Measurements from ENCODE around the gene KRTAP20-3.

The KRTAP20-3 gene

GRCh38 chr21:30642564-30642963 is at the start of gene KRTAP20-3:
Gene KRTAP20-3 (plus strand): TSS chr21:30642864.
- DNase-seq (ENCODE audit: insufficient read length, low spot score): no peak
- TF ChIP-seq POLR2A (IDR thresholded peaks at IDR 0.05; ENCODE audit: low read depth, low read length): no peak
- no peak for FAIRE-seq

DNA sequence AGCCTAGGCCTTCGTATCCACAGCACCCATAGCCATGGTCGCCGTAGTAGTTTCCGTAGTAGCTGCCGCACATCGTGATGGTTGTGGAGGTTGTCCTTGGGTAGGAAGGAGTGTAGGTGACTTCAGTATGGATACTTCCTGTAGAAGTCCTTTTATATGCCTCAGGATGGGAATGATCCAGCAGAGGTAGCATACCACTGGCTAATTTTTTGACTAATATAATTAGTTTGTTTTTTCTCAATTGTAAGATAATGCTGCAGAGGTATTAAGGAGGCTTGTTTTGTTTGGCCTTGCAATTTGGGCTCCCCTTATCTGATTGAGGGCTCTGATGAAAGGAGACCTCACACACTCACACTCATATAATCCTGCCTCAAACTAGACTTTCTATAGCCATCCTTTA is 43.9 kb upstream of the KRTAP20-3 start, which contains the start of gene KRTAP6-2:
Gene KRTAP6-2 (minus strand): TSS at position 101 of the 400 bp plus-strand sequence. CDS start 28 bp downstream, at position 73.
- no peak for TF ChIP-seq POLR2A (IDR thresholded peaks at IDR 0.05; ENCODE audit: low read depth, low read length)
- DNase-seq (ENCODE audit: insufficient read length, low spot score) (no peak), FAIRE-seq (no peak)

DNA sequence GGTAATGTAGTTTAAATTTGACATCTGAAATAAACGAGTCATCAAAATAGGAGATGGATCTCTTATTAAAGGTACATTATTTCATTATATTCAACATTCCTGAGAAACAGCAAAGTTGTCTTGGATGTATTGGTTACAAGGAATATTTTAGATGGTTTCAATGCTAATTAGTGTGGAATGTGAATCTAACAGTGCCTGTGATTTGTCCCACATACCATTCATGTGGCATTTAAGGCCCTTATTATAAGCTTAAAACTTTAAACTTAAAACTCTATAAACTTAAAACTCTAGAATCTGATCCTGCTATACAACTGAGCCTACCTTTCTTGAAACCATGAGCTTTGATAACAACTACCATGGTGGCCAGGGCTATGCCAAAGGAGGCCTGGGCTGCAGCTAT is 41.9 kb upstream of the KRTAP20-3 start, which contains the start of gene KRTAP22-1:
Gene KRTAP22-1 (plus strand): TSS at position 301 of the 400 bp plus-strand sequence.
- FAIRE-seq: no peak
- DNase-seq (ENCODE audit: insufficient read length, low spot score): no peak
- TF ChIP-seq POLR2A (IDR thresholded peaks at IDR 0.05; ENCODE audit: low read depth, low read length): no peak

DNA sequence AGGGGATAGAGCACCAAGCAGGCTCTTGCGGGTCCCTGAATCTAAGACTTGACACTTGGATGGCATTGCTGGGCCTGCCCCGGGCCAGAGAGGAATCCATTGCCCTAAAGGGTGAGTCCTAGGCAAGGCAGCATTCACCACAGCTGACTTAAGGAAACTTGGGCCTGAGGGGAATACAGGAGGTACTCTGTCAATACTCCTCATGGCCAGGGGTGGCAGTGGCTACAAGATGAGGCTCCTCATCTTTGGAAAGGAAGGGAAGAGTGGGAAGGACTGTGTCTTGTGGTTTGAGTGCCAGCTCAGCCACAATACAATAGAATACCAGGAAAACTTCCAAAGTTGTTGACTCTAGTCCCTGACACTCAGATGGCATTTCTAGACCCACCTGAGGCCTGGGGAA is 36.7 kb upstream of the KRTAP20-3 start:
- TF ChIP-seq POLR2A (IDR thresholded peaks at IDR 0.05; ENCODE audit: low read depth, low read length): no peak
- no peak for FAIRE-seq
- no peak for DNase-seq (ENCODE audit: insufficient read length, low spot score)

DNA sequence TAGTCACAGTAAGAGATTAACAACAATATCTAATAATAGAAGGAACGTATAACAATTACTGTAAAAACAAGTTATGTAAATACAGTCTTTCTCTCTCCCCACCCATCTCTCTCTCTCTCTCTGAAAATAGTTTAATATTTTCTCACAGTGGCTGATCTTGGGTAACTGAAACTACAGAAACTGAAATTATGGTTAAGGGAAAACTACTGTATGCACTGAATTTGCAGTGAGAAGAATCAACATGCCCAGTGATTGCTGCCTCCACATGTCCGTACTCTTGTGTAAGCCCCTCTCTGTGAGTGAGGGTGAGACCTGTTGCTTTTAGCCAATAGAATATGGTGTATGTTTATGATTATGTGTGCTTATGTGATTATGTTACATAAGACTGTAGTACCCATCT is 30.5 kb upstream of the KRTAP20-3 start:
- FAIRE-seq: no peak
- TF ChIP-seq POLR2A (IDR thresholded peaks at IDR 0.05; ENCODE audit: low read depth, low read length): no peak

GRCh38 chr21:30613836-30614235 is 28.8 kb upstream of the KRTAP20-3 start, which contains the start of gene KRTAP6-1:
Gene KRTAP6-1 (minus strand): TSS chr21:30613930. CDS start chr21:30613904, 26 bp downstream.
- FAIRE-seq (no peak), DNase-seq (ENCODE audit: insufficient read length, low spot score) (no peak)
- no peak for TF ChIP-seq POLR2A (IDR thresholded peaks at IDR 0.05; ENCODE audit: low read depth, low read length)

More for the DNA sequence above, 30.5 kb upstream of the KRTAP20-3 start:
- DNase-seq (ENCODE audit: insufficient read length, low spot score): no peak

DNA sequence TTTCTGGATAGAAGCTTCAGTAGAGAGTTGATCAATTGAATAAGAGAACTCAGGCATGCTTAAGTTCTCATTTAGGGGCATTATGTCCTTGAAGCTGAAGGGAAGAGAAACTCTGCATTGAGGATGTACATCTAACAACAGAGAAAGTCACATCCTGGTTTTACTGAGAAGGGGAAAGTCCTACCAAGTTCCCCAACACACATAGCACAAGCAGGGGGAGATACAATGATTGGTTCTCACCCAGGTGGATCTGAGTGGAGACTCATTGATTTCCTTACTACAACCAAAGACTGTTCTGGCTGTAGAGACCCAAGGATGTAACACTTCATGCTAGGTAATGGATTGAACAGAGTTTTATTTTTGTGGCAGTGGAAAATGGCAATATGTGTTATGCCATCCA is 27.5 kb upstream of the KRTAP20-3 start:
- FAIRE-seq (no peak), DNase-seq (ENCODE audit: insufficient read length, low spot score) (no peak)
- TF ChIP-seq POLR2A (IDR thresholded peaks at IDR 0.05; ENCODE audit: low read depth, low read length): no peak

DNA sequence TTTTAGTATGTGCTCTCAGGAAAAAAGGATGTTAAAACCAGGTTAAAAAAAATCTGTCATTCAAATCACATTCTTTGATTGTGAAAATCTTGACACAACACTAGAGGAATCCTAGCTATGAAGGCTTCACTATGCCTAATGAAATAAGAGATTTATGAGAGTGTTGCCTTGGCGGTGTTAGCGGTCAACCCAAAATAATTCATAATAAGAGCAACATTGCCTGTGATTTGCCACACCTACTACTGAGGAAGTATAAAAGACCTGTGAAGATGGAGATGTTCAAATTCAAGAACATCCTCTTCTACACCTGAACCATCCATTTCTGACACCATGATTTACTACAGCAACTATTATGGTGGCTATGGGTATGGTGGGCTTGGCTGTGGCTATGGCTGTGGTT is 26.5 kb upstream of the KRTAP20-3 start, which contains the start of gene KRTAP20-1:
Gene KRTAP20-1 (plus strand): TSS at position 301 of the 400 bp plus-strand sequence. CDS start 30 bp downstream, at position 331.
- TF ChIP-seq POLR2A (IDR thresholded peaks at IDR 0.05; ENCODE audit: low read depth, low read length): no peak
- no peak for FAIRE-seq
- DNase-seq (ENCODE audit: insufficient read length, low spot score): no peak

DNA sequence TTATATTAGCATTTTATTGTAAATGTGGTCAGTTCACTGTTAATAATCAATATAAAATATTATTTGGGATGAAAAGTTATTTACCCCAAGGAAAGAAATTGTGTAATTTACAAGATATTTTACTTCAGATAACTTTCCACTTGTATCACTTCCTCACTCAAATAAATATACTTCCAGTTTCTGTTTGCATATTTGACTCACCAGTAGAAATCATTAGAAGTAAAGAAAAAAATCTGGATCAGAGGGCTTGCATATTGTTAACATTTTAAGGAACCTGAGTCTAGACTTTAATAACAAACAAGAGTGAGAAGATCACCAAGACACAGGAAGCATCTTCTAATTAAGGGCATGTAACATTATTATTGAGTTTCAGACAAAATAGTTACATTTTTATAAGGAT is 22.6 kb upstream of the KRTAP20-3 start:
- no peak for FAIRE-seq
- DNase-seq (ENCODE audit: insufficient read length, low spot score): no peak
- TF ChIP-seq POLR2A (IDR thresholded peaks at IDR 0.05; ENCODE audit: low read depth, low read length): no peak

DNA sequence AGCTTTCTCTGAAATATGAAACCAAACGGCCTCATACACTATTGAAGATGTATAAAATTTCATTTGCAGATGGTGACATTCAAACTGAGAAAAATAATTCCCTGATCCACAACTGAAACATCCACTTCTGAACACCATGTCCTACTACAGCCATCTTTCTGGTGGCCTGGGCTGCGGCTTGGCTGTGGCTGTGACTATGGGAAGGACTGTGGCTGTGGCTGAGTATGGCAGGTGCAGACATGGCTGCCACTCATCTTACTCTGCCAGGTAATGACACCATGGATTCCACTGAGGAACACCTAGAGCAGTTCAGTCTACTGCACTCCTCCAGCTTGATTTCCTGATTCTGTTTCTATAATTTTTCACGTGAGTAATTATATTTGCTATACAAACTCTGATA is 22.1 kb upstream of the KRTAP20-3 start, which contains the start of gene KRTAP20-4:
Gene KRTAP20-4 (plus strand): TSS at position 106 of the 400 bp plus-strand sequence.
- FAIRE-seq (no peak), DNase-seq (ENCODE audit: insufficient read length, low spot score) (no peak)
- TF ChIP-seq POLR2A (IDR thresholded peaks at IDR 0.05; ENCODE audit: low read depth, low read length): no peak

DNA sequence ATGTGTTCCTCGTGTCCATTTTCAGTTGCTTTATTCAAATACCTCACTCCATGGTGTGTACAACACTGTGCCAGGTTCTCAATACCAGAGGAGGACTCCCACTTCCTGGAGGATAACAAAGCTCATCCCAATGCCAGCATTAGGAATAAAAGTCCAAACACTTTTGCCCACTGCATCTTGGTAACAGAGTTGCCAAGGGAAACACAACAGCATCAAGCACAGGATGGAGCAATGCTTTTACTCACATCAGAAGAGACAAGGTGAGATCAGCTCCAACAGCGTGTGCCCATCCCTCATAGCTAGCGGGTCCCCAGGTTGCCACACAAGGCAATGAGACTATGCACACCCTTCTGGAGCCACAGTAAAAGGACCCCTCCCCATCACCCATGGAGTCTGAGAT is 19.3 kb upstream of the KRTAP20-3 start:
- FAIRE-seq (no peak), DNase-seq (ENCODE audit: insufficient read length, low spot score) (no peak)
- no peak for TF ChIP-seq POLR2A (IDR thresholded peaks at IDR 0.05; ENCODE audit: low read depth, low read length)

DNA sequence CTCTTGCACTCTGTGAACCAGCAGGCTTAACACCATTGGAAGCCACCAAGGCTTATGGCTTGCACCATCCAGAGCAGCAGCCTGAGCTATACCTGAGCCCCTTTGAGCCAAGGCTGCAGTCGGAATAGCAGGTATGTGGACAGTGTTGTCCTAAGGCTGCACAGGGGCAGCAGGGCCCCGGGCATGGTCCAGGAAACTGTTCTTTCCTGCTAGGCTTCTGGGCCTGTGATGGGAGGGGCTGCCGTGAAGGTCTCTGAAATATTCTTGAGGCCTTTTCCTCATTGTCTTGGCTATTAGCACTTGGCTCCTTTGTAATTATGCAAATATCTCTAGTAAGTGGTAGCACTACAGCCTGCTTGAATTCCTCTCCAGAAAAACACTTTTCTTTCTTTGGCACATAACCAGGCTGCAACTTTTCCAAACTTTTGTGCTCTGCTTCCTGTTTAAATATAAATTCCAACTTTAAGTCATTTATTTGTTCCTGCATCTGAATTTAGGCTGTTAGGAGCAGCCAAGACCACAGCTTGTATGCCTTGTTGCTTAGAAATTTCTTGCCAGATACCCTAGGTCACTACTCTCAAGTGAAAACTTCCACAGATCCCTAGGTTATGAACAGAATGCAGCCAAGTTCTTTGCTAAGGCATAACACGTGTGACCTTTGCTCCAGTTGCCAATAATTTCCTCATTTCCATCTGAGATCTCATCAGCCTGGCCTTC is 17.1 kb upstream of the KRTAP20-3 start:
- no peak for FAIRE-seq
- no peak for TF ChIP-seq POLR2A (IDR thresholded peaks at IDR 0.05; ENCODE audit: low read depth, low read length)
- no peak for DNase-seq (ENCODE audit: insufficient read length, low spot score)

DNA sequence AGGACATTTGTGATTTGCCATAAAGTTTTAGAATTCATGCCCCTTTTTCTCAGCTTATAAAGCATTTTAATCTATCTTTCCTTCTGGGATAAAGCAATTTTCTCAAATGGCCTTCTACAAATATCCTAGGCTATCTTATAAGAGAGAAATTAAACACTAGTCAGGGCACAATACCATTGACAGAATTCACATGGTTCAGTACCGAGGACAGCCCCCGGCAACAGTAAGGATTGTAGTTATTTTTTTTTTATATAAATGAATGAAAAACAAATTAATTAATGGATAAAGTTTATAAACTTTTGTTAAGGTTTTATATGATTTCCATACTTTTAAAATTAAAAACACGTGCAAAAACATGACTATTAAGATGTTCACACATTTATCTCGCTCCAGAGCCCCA is 14.6 kb upstream of the KRTAP20-3 start:
- FAIRE-seq (no peak), DNase-seq (ENCODE audit: insufficient read length, low spot score) (no peak)
- no peak for TF ChIP-seq POLR2A (IDR thresholded peaks at IDR 0.05; ENCODE audit: low read depth, low read length)

- DNase-seq (ENCODE audit: insufficient read length, low spot score) (no peak), FAIRE-seq (no peak)
- TF ChIP-seq POLR2A (IDR thresholded peaks at IDR 0.05; ENCODE audit: low read depth, low read length): no peak
Measured at GRCh38 chr21:30629200-30629599, 13.5 kb upstream of the KRTAP20-3 start.

- DNase-seq (ENCODE audit: insufficient read length, low spot score): no peak
- no peak for FAIRE-seq
- no peak for TF ChIP-seq POLR2A (IDR thresholded peaks at IDR 0.05; ENCODE audit: low read depth, low read length)
Measured at GRCh38 chr21:30634906-30635305, 7.8 kb upstream of the KRTAP20-3 start, which contains the start of gene KRTAP20-2. Gene KRTAP20-2 (plus strand): TSS chr21:30635206. CDS start chr21:30635264, 58 bp downstream.
